A549 (cell line): Measurements from ENCODE around the gene IPO4. TPM values are rescaled to one million over a fixed set of nuclear protein-coding genes. Genes with fewer than 3 reads are reported as not detected.

Source experiments
- ATAC-seq, 2 experiments: fragments of 200-7000 bp in 1 of 2; fragments of >200 bp in 1 of 2; cut with Nextera tagmentation in 1 of 2; cut with Tn5 transposase in 1 of 2; 3 replicates each; pipeline versions ENCODE4 v1.8.0 to v1.9.1; 2018 to 2020; ENCODE audit warnings: mild to moderate bottlenecking in 1 of 2, moderate library complexity in 1 of 2
- CTCF ChIA-PET: fragments of 300-600 bp; sonication (Branson Sonifier 250); formaldehyde crosslinking; extraction: SDS; loops from one replicate; lab custom pipeline; 2021; ENCODE audit warnings: antibody characterized with exemption, inconsistent platforms; lab: Yijun Ruan, JAX
- POLR2A ChIA-PET: fragments of 350-600 bp; formaldehyde crosslinking; extraction: SDS; loops from one replicate; lab custom pipeline; 2021; ENCODE audit warnings: antibody characterized with exemption, inconsistent platforms; lab: Yijun Ruan, JAX
- DNase-seq, 2 experiments: peaks; one replicate each; pipeline versions ENCODE4 v3.0.0 to v3.0.0-alpha.2; 2011 to 2016; ENCODE audit warnings: low read depth in 1 of 2, low spot score in 1 of 2
- FAIRE-seq: peaks from 2 replicates; lab custom pipeline; 2011; peaks lifted over from hg19 to GRCh38; lab: Jason Lieb, UNC
- H3K27ac ChIP-seq, 2 experiments: fragments of >200 bp; sonication (Bioruptor Twin); formaldehyde crosslinking; 3 replicates each; pipeline ENCODE4 v1.5.1; 2016 to 2017
- H3K4me1 ChIP-seq: fragments of >200 bp; sonication (Bioruptor Twin); formaldehyde crosslinking; 3 replicates; pipeline ENCODE4 v1.6.1; 2016
- H3K4me2 ChIP-seq: fragments of >200 bp; sonication (Bioruptor Twin); formaldehyde crosslinking; 3 replicates; pipeline ENCODE4 v1.6.1; 2016
- H3K4me3 ChIP-seq: fragments of >200 bp; sonication (Bioruptor Twin); formaldehyde crosslinking; 3 replicates; pipeline ENCODE4 v1.5.1; 2016
- H3K9me3 ChIP-seq: fragments of >200 bp; sonication (Bioruptor Twin); formaldehyde crosslinking; 3 replicates; pipeline ENCODE4 v1.6.1; 2016
- BHLHE40 ChIP-seq: IDR thresholded peaks from 2 replicates; pipeline ENCODE4 v1.6.1; 2012; ENCODE audit warnings: low read depth, low read length, inconsistent platforms
- CEBPB ChIP-seq, 2 experiments: fragments of >200 bp in 1 of 2; sonication (Bioruptor Twin) in 1 of 2; formaldehyde crosslinking in 1 of 2; IDR thresholded peaks; 2 replicates each; pipeline ENCODE4 v1.6.1; 2012 to 2016
- E2F6 ChIP-seq: IDR thresholded peaks from 2 replicates; pipeline ENCODE4 v1.6.1; 2012; ENCODE audit warnings: low read depth, borderline replicate concordance
- EP300 ChIP-seq, 2 experiments: fragments of >200 bp; sonication (Bioruptor Twin); formaldehyde crosslinking; IDR thresholded peaks; 2 replicates in 1 of 2; 3 replicates in 1 of 2; pipeline ENCODE4 v1.6.1; 2016 to 2017
- HEYL ChIP-seq: fragments of 250-450 bp; sonication (Bioruptor Pico); IDR thresholded peaks from 2 replicates; pipeline ENCODE4 v1.8.0; 2021; ENCODE audit warnings: mild to moderate bottlenecking, moderate library complexity
- HOXA7 ChIP-seq: fragments of 250-450 bp; sonication (Bioruptor Pico); IDR thresholded peaks from 2 replicates; pipeline ENCODE4 v1.5.0; 2020; ENCODE audit warnings: mild to moderate bottlenecking, moderate library complexity
- JUN ChIP-seq, 2 experiments: fragments of >200 bp; sonication (Bioruptor Twin); formaldehyde crosslinking; IDR thresholded peaks; 2 replicates in 1 of 2; 3 replicates in 1 of 2; pipeline ENCODE4 v1.6.1; 2016 to 2017
- KDM5A ChIP-seq: fragments of 200-600 bp; sonication (generic); IDR thresholded peaks from 2 replicates; pipeline ENCODE4 v1.6.1; 2016; ENCODE audit warnings: antibody characterized with exemption, mild to moderate bottlenecking
- MAX ChIP-seq: IDR thresholded peaks from 2 replicates; pipeline ENCODE4 v1.6.1; 2012
- MAZ ChIP-seq: fragments of 150-350 bp; IDR thresholded peaks from 2 replicates; pipeline ENCODE4 v1.6.1; 2014; ENCODE audit warnings: antibody characterized with exemption, low read depth, low read length, borderline replicate concordance
- NFE2L2 ChIP-seq: fragments of 150-350 bp; conservative IDR thresholded peaks from 2 replicates; pipeline ENCODE4 v1.6.1; 2014; ENCODE audit warnings: low read length
- PHF8 ChIP-seq: fragments of 200-600 bp; sonication (generic); IDR thresholded peaks from 2 replicates; pipeline ENCODE4 v1.6.1; 2016; ENCODE audit warnings: low read depth, mild to moderate bottlenecking, antibody characterized with exemption, moderate library complexity, borderline replicate concordance
- POLR2A ChIP-seq: IDR thresholded peaks from 2 replicates; pipeline ENCODE4 v1.6.1; 2012; ENCODE audit warnings: mild to moderate bottlenecking, low read length
- REST ChIP-seq: fragments of 200-600 bp; sonication (generic); IDR thresholded peaks from 2 replicates; pipeline ENCODE4 v1.6.1; 2016; ENCODE audit warnings: antibody characterized with exemption, mild to moderate bottlenecking, moderate library complexity
- RNF2 ChIP-seq: fragments of 200-600 bp; sonication (generic); IDR thresholded peaks from 2 replicates; pipeline ENCODE4 v1.6.1; 2016; ENCODE audit warnings: low read depth, mild to moderate bottlenecking, antibody characterized with exemption, moderate library complexity, borderline replicate concordance
- ZNF302 ChIP-seq: fragments of 250-450 bp; sonication (Bioruptor Pico); IDR thresholded peaks from 2 replicates; pipeline ENCODE4 v1.9.0; 2021; ENCODE audit warnings: inconsistent platforms, mild to moderate bottlenecking, moderate library complexity
- WGBS: methylation state at CpG from one replicate; pipeline ENCODE4 v1.1.6; 2017; ENCODE audit errors: missing lambda C conversion rate; 5-methylcytosine and 5-hydroxymethylcytosine counted together
- polyA plus RNA-seq, 4 experiments: library from polyadenylated mRNA; depleted of rRNA in 3 of 4; stranded (reverse); fragments of >200 nt; fragmentation: RNase III in 1 of 4; extraction: RNeasy Plus Mini Kit Qiagen cat#74134 plus additional on column Dnase treatment in 1 of 4; gene quantifications; 2 replicates in 3 of 4; 3 replicates in 1 of 4; pipeline ENCODE4 v1.2.3, GENCODE V29; 2011 to 2017

IPO4 gene
- polyA plus RNA-seq, 2 of the 4 experiments (the other 2 are of a cell fraction), result 37.1 to 91.7 TPM

GRCh38 chr14:24149302-24149969 lies 39.2 kb downstream of the IPO4 start:
- 95% methylated on average over 3 of the region's 3 CpGs for WGBS
- ATAC-seq (no peak), DNase-seq (no peak), FAIRE-seq (no peak)
- ChIA-PET CTCF (interaction anchor here (0.6 to 12.6 kb wide), 4 partner anchors 8 to 964 kb away, joined by 4 to 168 read pairs (median 10); partner anchors contain the start of genes EMC9, IRF9 and PSME1), POLR2A (interaction anchor here (1.5 kb wide), 1 partner anchor 64 kb away, joined by 3 read pairs; the partner anchor contains the start of gene CHMP4A)
- no peak overlapping the region for H3K4me2 ChIP-seq
- H3K4me3 ChIP-seq, result no peak overlapping the region
- no peak overlapping the region for H3K27ac ChIP-seq
- peaks cover 14% of the 10 kb centered on the region for H3K4me1 ChIP-seq
- H3K9me3 ChIP-seq, result no peaks in the 10 kb centered on the region
- TF ChIP-seq NFE2L2 (no peak), CEBPB (IDR thresholded peaks at IDR 0.05) (no peak)

- no peak for TF ChIP-seq E2F6
- FAIRE-seq (no peak), ATAC-seq (no peak), DNase-seq (no peak)
- Histone ChIP-seq H3K4me2 (peak overlapping the region; percentile 79), H3K4me3 (peak overlapping the region; percentile 89), H3K27ac (peak overlapping the region; percentile 91 to 98), H3K9me3 (no peaks in the 10 kb centered on the region), H3K4me1 (peaks cover 14% of the 10 kb centered on the region)
- CTCF ChIA-PET, result interaction anchor here (1.6 to 12.6 kb wide), 4 partner anchors 11 to 40 kb away, joined by 4 to 168 read pairs (median 13); partner anchors contain the start of genes IRF9 and PSME1
- POLR2A ChIA-PET, result interaction anchor here (0.6 to 2.5 kb wide), 2 partner anchors 12 to 33 kb away, joined by 3 to 13 read pairs; partner anchors contain the start of genes DCAF11, NRL and PSME1
- 10% methylated on average over 19 of the region's 29 CpGs for WGBS
Observed at GRCh38 chr14:24147761-24148428, 40.7 kb downstream of the IPO4 start.

GRCh38 chr14:24146978-24147760 lies 41.4 kb downstream of the IPO4 start, which contains the start of gene RNF31:
RNF31 (plus strand) TSS chr14:24147498; CDS start chr14:24147699, 201 bp downstream.
- peak; percentile 94 to 98 for DNase-seq
- peak within 1 kb of the TSS; percentile 85 for H3K4me2 ChIP-seq
- CTCF ChIA-PET, result interaction anchor here (0.8 to 12.6 kb wide), 10 partner anchors 8 to 69 kb away, joined by 3 to 168 read pairs (median 4); partner anchors contain the start of genes IRF9, MDP1 and PSME1
- POLR2A ChIA-PET, result interaction anchor here (0.5 to 2.5 kb wide), 12 partner anchors 9 to 95 kb away, joined by 3 to 18 read pairs (median 4); partner anchors contain the start of genes CARMIL3, CHMP4A, DCAF11 and IRF9
- peak within 1 kb of the TSS; percentile 89 for H3K4me3 ChIP-seq
- H3K27ac ChIP-seq, result peak within 1 kb of the TSS; percentile 91 to 98
- no peak for FAIRE-seq
- WGBS, result under 1% methylated on average over 30 of the region's 57 CpGs
- TF ChIP-seq JUN (IDR thresholded peaks at IDR 0.05), result peak; percentile 7 to 49; a peak in 2 of 5 replicates
- 0 out of 2 replicates have a peak, but pooled peaks have one; percentile 9 for TF ChIP-seq MAX
- 0 out of 2 replicates have a peak, but pooled peaks have one; percentile 10 for TF ChIP-seq KDM5A
- TF ChIP-seq POLR2A, result peak; percentile 42; the same call in 1 of the 2 replicates
- TF ChIP-seq E2F6, result no peak
- TF ChIP-seq HEYL, result no peak
- peak; percentile 42; the same call in 1 of the 2 replicates for TF ChIP-seq PHF8
- ATAC-seq, result peak; percentile 89 to 94
- no peaks in the 10 kb centered on the region for H3K9me3 ChIP-seq
- H3K4me1 ChIP-seq, result peaks cover 16% of the 10 kb centered on the region

GRCh38 chr14:24146453-24146977 lies 42.1 kb downstream of the IPO4 start, which contains the start of gene PSME2:
PSME2 (minus strand) TSS chr14:24146610; CDS start chr14:24146581, 29 bp downstream.
- DNase-seq (peak; percentile 97 to 98), FAIRE-seq (no peak), ATAC-seq (peak; percentile 77 to 87)
- POLR2A ChIA-PET, result interaction anchor here (0.5 to 2.5 kb wide), 12 partner anchors 8 to 96 kb away, joined by 3 to 18 read pairs (median 4); partner anchors contain the start of genes CARMIL3, CHMP4A, DCAF11 and IRF9
- Histone ChIP-seq H3K9me3 (no peaks in the 10 kb centered on the region), H3K4me3 (peak within 1 kb of the TSS; percentile 89), H3K27ac (peak within 1 kb of the TSS; percentile 91 to 98), H3K4me2 (peak within 1 kb of the TSS; percentile 85), H3K4me1 (peaks cover 18% of the 10 kb centered on the region)
- CTCF ChIA-PET, result interaction anchor here (0.8 to 12.6 kb wide), 9 partner anchors 9 to 69 kb away, joined by 3 to 168 read pairs (median 3); partner anchors contain the start of genes IRF9, MDP1 and PSME1
- 2% methylated on average over 13 of the region's 25 CpGs for WGBS
- no peak for TF ChIP-seq BHLHE40
- no peak for TF ChIP-seq HOXA7
- TF ChIP-seq RNF2, result no peak
- no peak for TF ChIP-seq REST
- no peak for TF ChIP-seq ZNF302 (CRISPR knock-in tag)
- TF ChIP-seq JUN (IDR thresholded peaks at IDR 0.05), result peak; percentile 30; a peak in 2 of 5 replicates
- 0 out of 2 replicates have a peak, but pooled peaks have one; percentile 43 for TF ChIP-seq MAZ
- TF ChIP-seq EP300 (IDR thresholded peaks at IDR 0.05), result no peak
